Gastroesophageal sphincter (tissue), 3 donors: Measurements from ENCODE around the gene SEC23B.

Experiments used
- EP300 ChIP-seq: sonication (generic); formaldehyde crosslinking; IDR thresholded peaks from one replicate; pipeline ENCODE4 v1.6.1; 2017; ENCODE audit warnings: antibody characterized with exemption, mild to moderate bottlenecking
- POLR2A ChIP-seq, 2 donors: fragments of 450-650 bp; IDR thresholded peaks; one replicate each; pipeline ENCODE4 v1.6.1; 2017; ENCODE audit warnings: antibody characterized with exemption in 2 of 2, mild to moderate bottlenecking in 2 of 2, moderate library complexity in 1 of 2
- POLR2AphosphoS5 ChIP-seq: sonication (generic); formaldehyde crosslinking; IDR thresholded peaks from one replicate; pipeline ENCODE4 v1.6.1; 2017; ENCODE audit warnings: antibody characterized with exemption
- TF ChIP-seq, protein P1 (sequence below), 4 experiments: fragments of 200-600 bp in 2 of 4; fragments of 450-650 bp in 2 of 4; sonication (generic) in 1 of 4; IDR thresholded peaks; one replicate each; pipeline ENCODE4 v1.5.1; 2017 to 2019; ENCODE audit warnings: antibody characterized with exemption in 4 of 4, mild to moderate bottlenecking in 2 of 4, moderate library complexity in 2 of 4

DNA sequence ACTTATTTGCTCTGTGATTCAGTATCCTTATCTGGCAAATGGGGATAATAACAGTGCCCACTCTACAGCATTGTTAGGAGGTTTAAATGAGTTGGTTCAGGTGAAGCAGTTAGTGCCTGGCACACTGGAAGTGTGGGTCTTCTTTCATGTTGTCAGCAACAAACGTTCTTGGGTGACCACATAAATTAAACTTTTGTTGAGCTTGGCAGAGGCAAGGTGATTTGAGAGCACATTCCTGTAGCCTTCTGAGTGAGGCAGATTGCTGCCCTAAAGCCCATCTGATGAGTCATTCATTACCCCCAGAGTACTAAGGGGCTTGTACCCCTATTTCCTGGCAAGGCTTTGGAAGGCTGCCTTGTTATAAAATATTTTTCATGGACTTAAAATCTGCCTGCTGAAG is 25.8 kb downstream of the SEC23B start:
- no peak for TF ChIP-seq POLR2AphosphoS5
- TF ChIP-seq, protein P1, sequence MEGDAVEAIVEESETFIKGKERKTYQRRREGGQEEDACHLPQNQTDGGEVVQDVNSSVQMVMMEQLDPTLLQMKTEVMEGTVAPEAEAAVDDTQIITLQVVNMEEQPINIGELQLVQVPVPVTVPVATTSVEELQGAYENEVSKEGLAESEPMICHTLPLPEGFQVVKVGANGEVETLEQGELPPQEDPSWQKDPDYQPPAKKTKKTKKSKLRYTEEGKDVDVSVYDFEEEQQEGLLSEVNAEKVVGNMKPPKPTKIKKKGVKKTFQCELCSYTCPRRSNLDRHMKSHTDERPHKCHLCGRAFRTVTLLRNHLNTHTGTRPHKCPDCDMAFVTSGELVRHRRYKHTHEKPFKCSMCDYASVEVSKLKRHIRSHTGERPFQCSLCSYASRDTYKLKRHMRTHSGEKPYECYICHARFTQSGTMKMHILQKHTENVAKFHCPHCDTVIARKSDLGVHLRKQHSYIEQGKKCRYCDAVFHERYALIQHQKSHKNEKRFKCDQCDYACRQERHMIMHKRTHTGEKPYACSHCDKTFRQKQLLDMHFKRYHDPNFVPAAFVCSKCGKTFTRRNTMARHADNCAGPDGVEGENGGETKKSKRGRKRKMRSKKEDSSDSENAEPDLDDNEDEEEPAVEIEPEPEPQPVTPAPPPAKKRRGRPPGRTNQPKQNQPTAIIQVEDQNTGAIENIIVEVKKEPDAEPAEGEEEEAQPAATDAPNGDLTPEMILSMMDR (IDR thresholded peaks at IDR 0.05) = no peak
- TF ChIP-seq POLR2A (IDR thresholded peaks at IDR 0.05) = no peak
- TF ChIP-seq EP300 = no peak
